Stomach smooth muscle (tissue), 2 donors: Measurements from ENCODE around the gene PSD4.
"Not testable (repeated sequence)": the region's sequence is repeated elsewhere in the genome, so short reads cannot be mapped to it uniquely, and the experiment has no call there.

Experiments used
- H3K27ac ChIP-seq: one replicate; pipeline ENCODE4 v1.7.0; 2013; ENCODE audit warnings: mild to moderate bottlenecking, low read length, inconsistent platforms
- H3K27me3 ChIP-seq, 2 donors: one replicate each; pipeline ENCODE4 v1.7.0; 2013; ENCODE audit warnings: low read length in 2 of 2; ENCODE audit not compliant: insufficient read depth in 2 of 2, control insufficient read depth in 1 of 2
- H3K36me3 ChIP-seq, 2 donors: one replicate each; pipeline ENCODE4 v1.7.0; 2013; ENCODE audit warnings: low read length in 2 of 2; ENCODE audit not compliant: control insufficient read depth in 2 of 2, insufficient read depth in 2 of 2
- H3K4me1 ChIP-seq: one replicate; pipeline ENCODE4 v1.7.0; 2013; ENCODE audit warnings: low read length; ENCODE audit not compliant: control insufficient read depth, insufficient read depth
- H3K4me3 ChIP-seq, 2 donors: one replicate each; pipeline ENCODE4 v1.7.0; 2013; ENCODE audit warnings: low read length in 2 of 2
- H3K9ac ChIP-seq, 2 donors: one replicate each; pipeline ENCODE4 v1.7.0; 2013; ENCODE audit warnings: low read length in 2 of 2, mild to moderate bottlenecking in 1 of 2
- H3K9me3 ChIP-seq, 2 donors: one replicate each; pipeline ENCODE4 v1.7.0; 2013; ENCODE audit warnings: low read length in 2 of 2; ENCODE audit not compliant: control insufficient read depth in 2 of 2
- donor health status: healthy.
- donor health status: Pancreatic carcinoma.

The PSD4 gene

DNA sequence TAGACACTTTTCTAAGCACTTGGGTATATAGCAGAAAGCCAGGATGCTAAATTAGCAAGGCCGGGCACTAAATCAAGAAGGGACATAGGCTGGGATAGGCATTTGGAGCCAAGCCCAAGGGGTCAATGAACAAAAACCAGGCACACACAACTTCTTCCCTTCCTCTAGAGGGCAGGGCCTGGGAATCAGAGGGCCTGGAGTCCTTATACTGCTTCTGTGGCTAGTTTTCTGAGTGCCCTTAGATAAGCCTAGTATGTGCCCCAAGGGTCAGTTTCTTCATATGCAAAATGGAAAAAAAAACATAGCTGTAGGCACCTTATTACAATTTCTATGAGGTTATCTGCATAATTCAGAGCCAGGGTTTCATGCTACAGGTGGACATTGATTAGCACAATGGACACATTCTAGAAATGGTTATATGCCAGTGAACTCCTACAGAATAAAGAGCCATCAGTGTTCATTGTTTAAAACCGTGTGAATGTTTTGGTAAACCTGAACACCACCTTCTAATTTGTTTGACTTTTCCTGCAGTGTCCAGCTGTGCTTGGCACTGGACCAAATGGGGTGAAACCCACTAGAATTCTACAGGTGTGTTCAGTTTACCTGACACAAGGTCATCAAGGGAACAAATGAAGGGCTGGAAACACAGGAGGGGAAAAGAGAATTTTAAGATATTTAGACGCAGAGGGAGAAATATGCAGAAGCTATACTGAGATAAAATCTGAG, 55.4 kb downstream of the PSD4 start:
- H3K9me3 ChIP-seq, result no peaks in the 10 kb centered on the region
- H3K27ac ChIP-seq, result no peak overlapping the region
- no peak overlapping the region for H3K9ac ChIP-seq
- H3K36me3 ChIP-seq, result no peaks in the 10 kb centered on the region
- no peak overlapping the region for H3K4me3 ChIP-seq
- H3K4me1 ChIP-seq, result no peaks in the 10 kb centered on the region
- no peaks in the 10 kb centered on the region for H3K27me3 ChIP-seq

DNA sequence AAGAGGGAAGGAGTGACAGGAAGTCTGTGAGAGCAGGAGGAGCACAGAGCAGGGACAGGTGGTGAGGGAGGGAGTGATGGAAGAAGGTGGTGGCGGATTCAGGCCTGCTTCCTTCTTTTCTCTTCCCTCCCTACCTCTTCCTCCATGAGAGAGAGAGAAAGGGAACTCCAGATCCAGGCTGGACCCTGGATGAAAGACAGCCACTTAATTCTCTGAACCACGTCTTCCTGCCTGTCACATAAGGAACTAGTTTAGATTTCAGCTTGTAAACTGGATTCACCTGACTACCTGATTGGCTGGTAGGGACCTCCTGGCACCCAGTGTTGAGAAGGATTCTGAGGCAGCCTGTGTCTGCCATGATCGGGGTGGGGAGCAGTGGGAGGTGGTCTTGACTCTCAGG, 56.0 kb downstream of the PSD4 start:
- Histone ChIP-seq H3K27ac (no peak overlapping the region), H3K4me3 (no peak overlapping the region), H3K9me3 (no peaks in the 10 kb centered on the region), H3K27me3 (no peaks in the 10 kb centered on the region), H3K9ac (no peak overlapping the region), H3K4me1 (no peaks in the 10 kb centered on the region), H3K36me3 (no peaks in the 10 kb centered on the region)

DNA sequence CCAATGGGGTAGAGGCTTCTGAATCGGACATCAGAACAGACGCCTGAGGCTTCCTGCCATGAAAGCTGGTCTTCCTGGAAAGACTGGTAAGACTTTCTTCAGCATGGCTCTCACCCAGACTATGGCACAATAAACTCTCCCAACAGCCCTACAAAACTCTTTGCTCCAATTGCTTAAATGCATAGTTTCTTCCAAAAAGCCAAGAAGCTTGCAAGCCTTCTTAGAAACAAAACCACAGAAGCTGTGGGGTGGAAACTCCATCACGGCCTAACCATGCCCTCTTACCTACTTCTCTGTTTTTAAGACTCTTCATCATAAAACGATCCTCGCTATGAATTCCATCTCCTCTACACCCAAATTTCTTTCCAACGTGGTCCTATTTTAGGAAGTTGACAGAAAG, 56.8 kb downstream of the PSD4 start:
- H3K9me3 ChIP-seq, result no peaks in the 10 kb centered on the region
- no peaks in the 10 kb centered on the region for H3K4me1 ChIP-seq
- H3K36me3 ChIP-seq, result no peaks in the 10 kb centered on the region
- H3K9ac ChIP-seq, result no peak overlapping the region
- H3K27ac ChIP-seq, result no peak overlapping the region
- H3K27me3 ChIP-seq, result no peaks in the 10 kb centered on the region
- no peak overlapping the region for H3K4me3 ChIP-seq

DNA sequence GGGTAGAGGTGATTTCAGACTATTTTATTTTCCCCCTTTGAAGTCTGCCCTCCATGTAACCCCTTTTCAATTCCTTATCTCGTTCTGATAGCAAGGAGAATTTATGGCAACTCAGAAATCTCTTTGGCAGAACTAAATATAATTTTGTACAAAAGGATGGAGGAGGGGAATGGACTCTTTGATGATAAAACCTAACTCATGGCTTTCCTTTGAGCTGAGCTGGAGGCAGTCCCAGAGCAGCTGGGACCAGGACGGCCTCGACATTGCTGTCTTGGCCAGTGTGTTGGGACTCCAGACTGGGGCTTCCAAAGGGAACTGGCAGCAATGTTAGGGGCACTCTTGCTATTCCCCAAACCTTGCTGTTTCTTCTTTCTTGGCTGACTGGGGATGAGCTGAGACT, 57.3 kb downstream of the PSD4 start:
- Histone ChIP-seq H3K9me3 (no peaks in the 10 kb centered on the region), H3K27me3 (no peaks in the 10 kb centered on the region), H3K4me3 (no peak overlapping the region), H3K36me3 (no peaks in the 10 kb centered on the region), H3K9ac (no peak overlapping the region), H3K4me1 (no peaks in the 10 kb centered on the region), H3K27ac (no peak overlapping the region)

- Histone ChIP-seq H3K36me3 (no peaks in the 10 kb centered on the region), H3K4me1 (no peaks in the 10 kb centered on the region), H3K9ac (no peak overlapping the region), H3K4me3 (no peak overlapping the region), H3K9me3 (no peaks in the 10 kb centered on the region), H3K27me3 (no peaks in the 10 kb centered on the region), H3K27ac (no peak overlapping the region)
These were observed 58.4 kb downstream of the PSD4 start for GRCh38 chr2:113232123-113232522.

- H3K27me3 ChIP-seq, result no peaks in the 10 kb centered on the region
- no peak overlapping the region for H3K9ac ChIP-seq
- H3K27ac ChIP-seq, result no peak overlapping the region
- H3K4me3 ChIP-seq, result no peak overlapping the region
- H3K36me3 ChIP-seq, result no peaks in the 10 kb centered on the region
- no peaks in the 10 kb centered on the region for H3K4me1 ChIP-seq
- H3K9me3 ChIP-seq, result no peaks in the 10 kb centered on the region
These were observed 59.0 kb downstream of the PSD4 start for GRCh38 chr2:113232740-113233139.

GRCh38 chr2:113233593-113234550, 60.1 kb downstream of the PSD4 start:
- H3K27me3 ChIP-seq, result no peaks in the 10 kb centered on the region

DNA sequence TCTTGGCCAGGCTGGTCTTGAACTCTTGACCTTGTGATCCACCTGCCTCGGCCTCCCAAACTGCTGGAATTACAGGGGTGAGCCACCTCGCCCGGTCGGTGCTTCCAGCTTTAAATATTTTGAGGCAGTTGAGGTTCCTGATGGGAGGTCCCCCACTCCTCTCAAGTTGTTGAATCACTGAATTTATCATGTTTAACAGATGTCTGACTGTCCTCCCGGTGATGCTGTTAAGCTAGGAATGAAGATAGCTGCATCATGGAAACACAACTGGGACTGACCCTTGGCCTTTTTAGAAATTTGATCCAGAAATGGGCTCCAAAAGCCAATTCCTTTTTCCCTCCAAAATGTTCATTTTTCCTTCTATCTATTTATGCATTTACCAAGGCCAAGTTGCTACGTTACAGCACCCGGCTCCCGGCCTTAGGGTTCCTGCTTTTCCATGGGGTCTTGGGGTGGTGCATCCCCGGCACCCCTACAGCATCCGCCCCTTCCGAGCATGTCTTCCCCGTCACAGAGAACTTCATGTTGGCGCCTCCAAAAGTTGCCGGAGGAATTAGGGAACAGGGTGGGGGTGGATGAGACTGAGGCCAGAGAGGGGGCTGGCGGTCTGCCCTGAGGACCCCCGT, 61.1 kb downstream of the PSD4 start:
- Histone ChIP-seq H3K27ac (no peak overlapping the region), H3K4me1 (peaks cover 2% of the 10 kb centered on the region), H3K27me3 (no peaks in the 10 kb centered on the region), H3K9ac (peak overlapping the region in 1 of 2 donors; percentile 54), H3K36me3 (no peaks in the 10 kb centered on the region), H3K9me3 (no peaks in the 10 kb centered on the region), H3K4me3 (peak overlapping the region in 1 of 2 donors; percentile 41)

More at GRCh38 chr2:113233593-113234550, 60.1 kb downstream of the PSD4 start:
- Histone ChIP-seq H3K4me3 (no peak overlapping the region), H3K4me1 (no peaks in the 10 kb centered on the region), H3K9ac (no peak overlapping the region), H3K36me3 (no peaks in the 10 kb centered on the region), H3K27ac (no peak overlapping the region), H3K9me3 (no peaks in the 10 kb centered on the region)

- not testable (repeated sequence) for H3K27me3 ChIP-seq, H3K36me3 ChIP-seq, H3K27ac ChIP-seq, H3K4me1 ChIP-seq, H3K9me3 ChIP-seq
- H3K9ac ChIP-seq, result peak overlapping the region in 1 of 2 donors; percentile 54
- peak overlapping the region in 1 of 2 donors; percentile 41 for H3K4me3 ChIP-seq
These were observed 61.8 kb downstream of the PSD4 start for GRCh38 chr2:113235347-113236226.
